Measurements from ENCODE around the gene DTNBP1.
A peak's percentile ranks its signal among the peaks of the same experiment; 100 is the strongest.

The DTNBP1 gene

DNA sequence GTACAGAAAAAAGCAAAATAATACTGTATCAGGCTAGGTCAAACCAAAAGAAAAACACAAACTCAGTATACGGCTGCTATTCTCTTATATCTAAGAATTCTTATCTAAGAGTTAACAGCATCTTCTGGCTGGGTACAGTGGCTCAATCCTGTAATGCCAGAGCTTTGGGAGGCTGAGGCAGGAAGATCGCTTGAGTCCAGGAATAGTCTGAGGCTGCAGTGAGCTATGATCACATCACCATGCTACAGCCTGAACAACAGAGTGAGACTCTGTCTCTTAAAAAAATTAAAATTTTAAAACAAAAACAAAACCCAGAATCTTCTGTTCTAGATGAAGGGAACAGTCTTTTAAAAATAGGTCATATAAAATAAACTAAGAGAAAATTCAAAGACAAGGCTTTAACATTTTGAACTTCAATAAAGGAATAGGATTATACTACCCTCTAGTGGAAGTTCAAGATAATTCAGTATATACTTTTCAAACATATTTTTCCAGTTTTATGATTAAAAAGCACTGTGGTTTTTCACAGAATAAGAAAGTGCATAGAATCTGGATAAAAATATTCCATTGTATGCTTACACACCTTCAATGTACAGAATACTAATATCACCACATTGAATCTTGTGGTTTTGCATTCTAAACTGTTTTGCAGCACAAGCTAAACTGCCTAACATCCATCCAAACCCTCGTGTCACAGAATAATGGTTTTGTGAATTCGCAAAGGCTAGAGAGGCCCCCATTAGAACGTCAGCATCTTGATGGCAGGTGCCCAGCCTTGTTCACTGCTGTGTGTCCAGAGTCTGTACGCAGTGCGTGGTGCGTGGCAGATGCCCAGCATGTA, 39.3 kb downstream of the DTNBP1 start:
- DNase-seq: peak; percentile 30

DNA sequence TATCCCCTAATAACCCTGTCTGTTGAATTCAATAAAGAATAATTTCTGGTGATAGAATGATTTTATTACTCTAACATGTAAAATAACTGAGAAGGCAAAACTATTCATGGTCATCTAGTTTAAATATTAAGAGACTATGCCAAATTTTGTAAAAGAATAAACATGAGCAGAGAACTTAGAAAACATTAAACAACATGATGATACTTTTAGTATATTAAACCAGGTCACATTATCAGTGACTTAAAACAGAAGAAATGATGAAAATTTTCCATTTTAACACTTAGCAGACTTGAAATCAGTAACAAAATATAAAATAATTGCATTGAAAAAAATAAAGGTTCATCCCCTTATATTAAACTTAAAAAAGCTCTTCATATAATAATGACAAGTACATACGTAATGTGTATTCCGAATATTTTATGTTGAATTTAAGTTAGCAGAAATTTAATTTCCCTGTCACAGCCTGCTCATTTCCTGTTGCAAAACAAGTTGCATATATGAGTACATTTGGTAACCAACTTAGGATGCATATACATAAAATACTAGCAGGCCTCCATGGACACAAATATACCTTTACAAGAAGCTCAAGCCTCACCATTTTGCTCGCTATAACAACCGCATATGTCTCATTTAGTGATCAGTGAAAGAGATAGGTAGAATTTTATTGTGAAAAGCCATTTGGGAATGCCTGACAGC, 40.6 kb downstream of the DTNBP1 start:
- no peak for DNase-seq

DNA sequence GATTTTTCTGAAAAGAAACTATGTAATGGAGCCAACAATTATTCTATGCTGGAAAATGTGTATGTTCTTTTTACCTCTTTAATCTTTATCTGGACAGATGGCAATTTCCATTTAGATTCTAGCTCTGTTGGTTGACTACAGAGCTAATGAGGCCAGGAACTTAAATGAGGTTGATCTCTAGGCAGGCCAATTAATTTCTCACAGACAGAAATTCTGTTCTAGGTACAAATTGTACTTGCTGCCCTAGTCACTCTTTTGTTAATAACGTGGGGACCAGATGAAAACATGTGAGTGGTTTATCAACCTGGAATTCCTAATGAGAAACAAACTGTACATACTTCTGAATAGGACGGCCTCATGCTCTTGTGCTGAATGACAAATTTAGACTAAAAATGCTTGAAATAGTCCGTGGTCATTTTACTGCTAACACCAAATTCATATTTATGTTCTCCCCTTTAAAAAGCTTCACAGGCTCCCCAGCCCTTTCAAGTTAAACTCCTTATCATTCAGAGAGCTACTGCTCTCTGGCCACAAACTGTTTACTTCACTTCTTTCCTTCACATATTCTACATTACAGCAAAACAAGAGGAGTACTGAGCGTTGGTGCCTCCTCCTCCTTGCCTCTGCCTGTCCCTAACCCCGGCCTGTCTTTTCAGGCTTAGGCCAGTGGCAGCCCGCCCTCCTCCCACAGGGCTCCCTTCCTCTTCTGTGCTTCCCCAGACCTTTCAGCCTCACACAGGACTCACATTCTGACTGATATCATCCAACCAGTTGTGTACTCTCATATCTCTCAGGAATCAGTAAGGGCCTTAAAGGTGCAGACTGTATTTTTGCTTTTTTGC, 41.4 kb downstream of the DTNBP1 start:
- DNase-seq: no peak

DNA sequence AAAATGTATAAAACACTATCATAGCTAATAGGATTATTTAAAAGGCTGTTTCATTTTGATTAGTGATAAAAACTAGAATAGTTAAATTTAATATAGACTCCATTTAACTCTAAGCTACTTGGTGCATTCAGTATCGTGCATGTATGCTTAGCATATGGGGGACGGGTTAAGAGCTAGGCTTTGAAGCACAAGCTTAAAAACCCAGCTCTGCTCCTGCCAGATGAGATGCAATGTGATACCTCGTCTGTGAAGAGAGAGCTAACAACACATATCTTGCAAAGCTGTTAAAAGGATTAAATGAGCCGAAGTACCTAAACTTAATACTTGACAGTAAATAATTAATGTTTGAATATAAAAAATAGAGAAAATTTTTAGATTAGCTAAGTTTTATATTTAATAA, 42.2 kb downstream of the DTNBP1 start:
- no peak for DNase-seq

DNA sequence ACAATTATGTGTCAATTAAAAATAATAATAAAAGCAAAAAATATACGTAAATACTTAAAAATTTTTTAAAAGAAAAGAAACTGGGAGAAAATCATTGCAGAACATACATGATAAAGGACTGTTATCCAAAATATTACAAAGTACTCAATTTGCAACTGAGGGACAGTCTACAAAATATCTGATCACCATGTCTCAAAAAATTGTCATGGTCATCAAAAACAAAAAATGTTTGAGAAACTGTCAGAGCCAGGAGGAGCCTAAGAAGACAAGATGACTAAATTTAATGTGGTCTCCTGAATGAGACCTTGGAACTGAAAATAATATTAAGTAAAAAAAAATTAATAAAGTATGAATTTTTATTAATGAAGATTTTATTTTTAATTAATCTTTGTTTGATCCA, 43.5 kb downstream of the DTNBP1 start:
- no peak for DNase-seq

DNA sequence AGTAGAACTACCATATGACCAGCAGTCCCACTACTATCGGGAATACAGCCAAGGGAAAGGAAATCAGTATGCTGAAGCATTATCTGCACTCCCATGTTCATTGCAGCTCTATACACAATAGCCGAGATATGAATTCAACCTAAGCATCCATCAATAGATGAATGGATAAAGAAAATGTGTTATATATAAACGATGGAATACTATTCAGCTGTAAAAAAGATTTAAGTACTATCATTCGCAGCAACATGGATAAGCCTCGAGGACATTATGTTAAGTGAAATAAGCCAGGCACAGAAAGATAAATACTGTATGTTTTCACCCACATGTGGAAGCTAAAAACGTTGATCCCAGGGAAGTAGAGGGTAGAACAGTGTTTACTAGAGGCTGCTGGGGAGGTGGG, 44.1 kb downstream of the DTNBP1 start:
- no peak for DNase-seq

DNA sequence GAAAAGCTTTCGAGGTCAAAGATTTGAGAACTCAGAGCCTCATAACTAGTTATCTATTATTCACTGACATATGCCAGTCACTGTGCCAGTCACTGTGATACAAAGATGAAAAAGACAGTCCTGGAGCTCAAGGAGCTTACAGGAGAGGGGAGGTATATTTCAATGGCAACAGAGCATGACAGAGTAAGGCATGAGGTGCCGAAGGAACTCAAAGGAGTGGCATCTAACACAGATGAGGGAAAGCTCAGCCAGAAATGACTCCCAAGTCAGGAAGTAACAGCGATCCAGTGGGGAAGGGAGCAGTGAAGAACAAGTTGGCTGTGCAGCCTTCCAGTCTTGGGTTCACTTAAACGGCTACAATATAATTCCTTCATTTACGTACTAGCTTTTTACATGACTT, 46.6 kb downstream of the DTNBP1 start:
- no peak for DNase-seq

DNA sequence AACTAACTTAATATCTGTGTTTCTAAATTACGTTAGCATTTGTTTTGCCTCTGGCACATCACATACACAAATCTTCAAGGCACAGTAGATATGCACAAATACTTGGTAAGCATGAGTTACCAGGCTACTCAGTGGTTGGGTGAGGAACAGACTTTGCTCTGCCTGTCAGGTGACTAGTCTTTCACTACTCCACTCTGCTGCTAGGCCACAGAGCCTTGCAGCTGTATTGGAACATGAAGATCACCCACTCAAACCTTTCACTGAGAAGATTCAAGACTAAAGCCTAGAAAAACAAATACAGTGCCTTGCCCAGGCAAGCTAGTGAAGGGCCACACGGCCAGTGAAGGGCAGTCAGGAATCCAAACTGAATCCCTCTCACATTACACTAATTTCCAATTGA, 47.0 kb downstream of the DTNBP1 start:
- no peak for DNase-seq

DNA sequence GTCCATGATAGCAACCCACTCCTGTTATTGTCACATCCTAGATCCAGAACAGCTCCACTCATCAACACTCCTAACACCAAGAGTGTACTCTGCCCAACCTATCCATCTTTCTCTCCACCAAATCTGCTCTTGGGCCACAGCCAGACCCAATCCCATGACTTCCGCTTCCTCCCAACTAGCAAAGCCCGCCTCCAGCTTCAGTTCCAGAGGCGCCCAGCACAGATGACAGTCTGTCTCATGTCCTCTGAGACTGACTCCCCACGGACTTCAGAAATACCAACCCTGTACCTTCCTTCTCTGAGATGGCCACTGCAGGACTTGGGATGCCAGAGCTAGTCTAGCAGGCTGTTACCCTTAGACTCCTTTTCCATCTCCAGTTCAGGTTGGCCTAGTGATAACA, 48.6 kb downstream of the DTNBP1 start:
- no peak for DNase-seq

DNA sequence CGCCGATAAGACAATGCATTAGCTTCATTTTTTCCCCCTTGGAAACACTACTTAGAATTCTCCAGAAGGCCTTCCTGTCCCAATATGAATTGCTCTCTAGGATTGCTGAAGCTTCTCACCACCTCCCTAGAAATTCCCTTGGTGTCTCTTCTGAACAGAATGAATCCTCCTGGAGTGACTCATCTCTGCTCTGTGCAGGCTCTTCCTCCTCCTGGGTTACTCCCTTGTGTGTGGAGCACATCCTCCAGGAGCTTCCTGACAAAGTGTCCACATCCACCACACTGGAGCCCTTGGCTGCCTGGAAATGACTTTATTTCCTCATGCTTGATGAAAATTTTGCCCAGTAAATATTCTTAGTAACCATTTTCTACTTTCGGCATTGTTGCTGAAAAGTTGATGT, 54.4 kb downstream of the DTNBP1 start:
- DNase-seq: peak; percentile 87

DNA sequence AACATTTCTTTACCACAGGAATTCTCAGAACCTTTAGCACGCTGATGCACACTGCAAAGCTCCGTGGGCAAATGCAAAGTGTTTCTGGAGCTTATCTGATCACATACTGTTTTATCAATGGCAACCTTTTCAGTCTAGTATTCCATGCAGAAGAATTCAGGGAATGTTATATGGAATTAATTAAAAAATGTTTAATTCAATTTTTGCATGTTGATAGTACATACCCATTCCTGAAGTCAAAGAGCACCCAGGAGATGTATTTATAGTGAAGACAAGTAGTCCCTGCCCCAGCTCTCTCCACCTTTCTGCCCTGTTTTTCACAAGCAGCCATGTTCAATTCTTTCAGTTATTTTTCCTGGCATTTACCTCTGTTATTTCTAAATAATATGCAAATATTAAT, 55.2 kb downstream of the DTNBP1 start:
- no peak for DNase-seq

DNA sequence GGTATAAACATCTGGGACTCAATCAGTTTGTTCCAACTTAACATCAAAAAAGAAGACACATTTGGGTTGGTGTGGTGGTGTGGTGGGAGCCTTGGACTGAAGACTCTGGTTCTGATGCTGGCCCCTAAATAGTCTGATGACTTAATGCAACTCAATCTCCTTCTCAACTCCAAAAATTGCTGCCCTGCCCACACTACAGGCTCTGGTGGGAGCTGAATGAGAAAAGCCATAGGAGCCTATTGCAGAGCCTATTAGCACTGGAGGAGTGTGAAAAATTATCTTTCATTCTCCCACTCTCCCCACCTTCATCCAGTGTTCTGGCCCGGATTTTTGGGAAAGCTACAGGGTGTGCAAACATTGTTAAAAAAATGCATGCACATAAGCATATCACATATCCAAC, 56.5 kb downstream of the DTNBP1 start:
- no peak for DNase-seq

DNA sequence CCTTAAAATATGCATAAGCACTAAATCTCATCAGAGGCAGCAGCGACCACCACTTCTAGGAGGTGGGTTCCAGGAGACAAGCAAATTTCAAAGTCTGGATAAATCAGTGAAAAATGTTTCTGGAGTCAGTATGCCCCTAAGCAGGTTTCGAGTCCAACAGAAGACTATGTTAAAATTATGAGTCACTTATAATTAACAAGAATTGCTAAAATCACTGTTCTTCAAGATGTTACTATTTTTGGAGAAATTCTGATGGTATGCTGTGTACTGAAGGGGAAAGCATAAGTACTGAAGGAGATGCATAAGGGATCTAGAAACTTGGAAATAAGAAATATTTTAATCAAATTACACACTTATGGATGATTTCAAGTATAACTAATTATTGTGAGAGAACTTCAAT, 58.0 kb downstream of the DTNBP1 start:
- no peak for DNase-seq

DNA sequence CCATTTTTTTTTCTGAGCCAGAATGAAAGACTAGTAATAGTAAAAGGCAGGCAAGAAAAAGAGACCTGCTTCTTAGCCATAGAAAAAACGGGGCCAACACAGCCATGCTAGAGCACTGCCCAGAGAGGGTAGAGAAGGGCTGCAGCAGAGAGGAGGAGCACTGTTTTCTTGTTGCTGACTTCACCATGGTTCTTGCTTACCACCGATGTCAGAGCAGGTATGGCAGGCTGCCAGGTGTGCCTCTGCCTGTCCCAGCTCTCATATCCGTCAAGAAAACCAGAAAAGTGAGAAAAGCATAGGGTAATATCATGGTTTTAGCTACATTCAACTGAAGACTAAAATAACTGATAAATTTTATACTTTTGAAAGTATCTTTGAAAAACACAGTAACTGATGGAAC, 60.7 kb downstream of the DTNBP1 start:
- no peak for DNase-seq

DNA sequence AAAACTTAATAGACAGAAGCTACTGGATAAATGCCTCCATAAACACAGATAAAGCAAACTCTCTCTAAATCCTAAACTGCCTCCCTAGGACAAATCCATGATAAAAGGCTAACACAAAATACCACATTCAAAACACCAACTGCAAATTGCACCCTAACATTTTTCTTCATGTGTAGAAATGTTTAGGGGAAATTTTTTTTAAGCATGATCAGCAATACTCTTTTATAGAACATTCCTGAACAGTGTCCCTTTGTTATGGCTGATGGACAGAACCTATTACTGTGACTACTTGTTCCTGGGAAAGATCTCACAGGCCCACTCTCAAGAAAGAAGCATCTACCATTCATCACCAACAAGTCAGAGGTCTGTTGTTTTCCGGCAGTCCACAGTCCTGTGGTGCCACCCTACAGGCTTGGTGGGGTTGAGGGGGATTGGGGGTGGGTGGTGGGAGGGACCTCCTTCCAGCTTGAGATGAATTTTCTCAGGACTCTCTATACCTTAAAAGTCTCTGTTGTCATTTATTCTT, 64.5 kb downstream of the DTNBP1 start:
- no peak for DNase-seq

DNA sequence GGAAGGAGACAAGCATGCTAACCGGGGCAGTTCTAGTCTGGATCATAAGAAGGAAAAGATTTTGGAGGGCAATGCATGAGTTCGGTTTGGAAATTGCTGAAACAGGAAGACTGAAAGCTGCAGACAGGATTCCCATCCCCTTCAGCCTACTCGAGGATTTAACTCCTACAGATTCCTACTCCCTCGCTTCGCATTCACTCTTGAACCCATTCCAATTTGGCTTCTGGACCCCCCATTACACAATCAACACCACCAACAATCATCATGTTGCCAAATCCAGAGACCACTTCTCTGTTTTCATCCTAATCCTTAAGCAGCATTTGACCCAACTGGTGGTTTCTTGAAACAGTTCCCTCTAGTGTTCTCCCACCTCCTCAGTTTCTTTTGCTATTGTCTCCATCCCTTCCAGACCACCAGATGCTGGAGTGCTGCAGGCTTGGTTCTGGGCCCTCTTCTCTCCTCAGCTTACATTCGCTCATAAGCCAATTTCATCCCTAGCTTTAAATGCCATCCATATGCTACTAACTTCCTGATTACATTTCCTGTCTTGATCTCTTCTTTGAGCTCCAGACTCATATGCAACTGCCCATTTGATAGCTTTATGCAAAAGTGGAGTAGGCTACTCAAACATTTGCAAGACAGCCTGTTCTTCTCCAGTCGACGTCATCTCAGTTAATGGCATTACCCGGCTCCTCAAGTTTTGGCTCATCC, 66.5 kb downstream of the DTNBP1 start:
- DNase-seq: no peak

DNA sequence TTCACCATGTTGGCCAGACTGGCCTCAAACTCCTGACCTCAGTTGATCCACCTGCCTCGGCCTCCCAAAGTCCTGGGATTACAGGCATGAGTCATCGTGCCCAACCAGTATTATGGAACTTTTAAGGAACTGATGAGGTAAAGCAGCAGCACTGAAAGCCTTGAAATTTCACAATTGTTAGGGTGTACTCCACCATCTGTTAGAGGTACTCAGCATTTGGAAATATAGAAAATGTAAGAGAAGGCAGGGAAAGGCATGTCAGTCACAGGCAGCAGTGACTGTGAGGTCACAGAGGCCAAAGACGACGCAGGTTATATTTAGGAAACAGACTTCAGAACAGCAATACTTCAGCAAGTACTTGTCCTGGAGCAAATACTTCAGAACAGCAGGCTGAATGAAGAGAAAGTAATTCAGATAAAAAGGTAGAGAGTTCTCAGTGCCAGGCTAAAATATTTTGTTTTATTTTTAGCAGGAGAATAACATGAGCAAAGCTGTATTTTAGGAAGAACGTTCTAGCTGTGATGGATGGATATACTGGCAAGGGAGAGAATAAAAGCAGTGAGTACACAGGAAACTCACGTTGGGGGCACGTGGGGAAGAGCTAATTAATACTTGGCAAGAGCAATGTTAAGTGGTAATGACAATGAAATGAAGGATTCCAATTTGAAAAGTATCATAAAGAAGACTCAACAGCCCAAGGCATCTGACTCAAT, 67.2 kb downstream of the DTNBP1 start:
- no peak for DNase-seq

DNA sequence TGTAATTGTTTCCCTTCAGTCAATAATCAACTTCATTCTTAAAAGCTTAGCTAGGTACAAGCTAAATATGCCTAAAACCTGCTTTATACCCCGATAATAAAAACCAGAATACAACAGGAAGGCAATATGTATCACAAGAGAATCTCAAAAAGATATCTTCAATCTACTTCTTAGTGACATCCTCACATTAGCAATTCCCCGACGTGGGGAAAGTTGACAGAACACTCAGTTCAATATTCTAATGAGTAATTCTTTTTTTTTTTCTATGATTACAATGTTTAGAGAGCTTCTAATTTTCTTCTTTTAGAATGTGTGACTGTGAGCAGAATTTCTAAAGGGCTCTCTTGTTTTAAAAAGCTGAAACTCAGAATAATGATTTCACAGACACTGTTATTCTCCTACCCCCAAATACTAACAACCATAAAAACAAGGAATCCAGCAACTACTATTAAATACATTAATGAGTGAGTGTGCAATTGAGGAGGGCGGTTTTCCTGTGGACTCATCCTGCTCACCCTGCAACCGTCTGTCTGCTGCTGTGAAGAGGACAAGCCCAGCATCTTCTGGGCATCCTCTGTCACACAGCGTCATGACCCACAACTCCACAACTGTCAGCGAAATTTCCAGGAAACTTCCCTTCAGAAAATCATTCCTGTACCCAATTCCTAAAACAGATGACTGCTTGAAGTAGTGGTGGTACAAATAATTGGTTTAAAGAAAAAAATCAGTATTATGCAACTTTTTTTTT, 68.1 kb downstream of the DTNBP1 start:
- no peak for DNase-seq

DNA sequence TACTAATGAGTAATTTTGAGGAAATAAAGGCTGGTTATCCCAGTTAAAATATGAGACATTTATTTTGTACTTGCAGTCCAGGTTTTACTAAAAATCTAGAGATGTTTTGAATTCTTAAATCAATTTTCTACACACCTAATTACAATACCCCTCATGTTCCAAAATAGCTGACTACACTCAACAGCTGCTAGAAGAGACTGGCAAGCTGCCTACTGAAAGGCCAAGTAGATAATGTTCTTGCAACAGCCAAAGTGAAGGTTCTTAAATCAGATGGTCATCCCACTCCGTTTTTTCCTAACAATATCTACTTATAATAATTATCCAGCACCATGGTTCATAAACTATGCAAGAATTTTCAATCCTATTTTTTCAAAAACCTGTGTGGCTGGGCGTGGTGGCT, 69.0 kb downstream of the DTNBP1 start:
- DNase-seq: no peak

DNA sequence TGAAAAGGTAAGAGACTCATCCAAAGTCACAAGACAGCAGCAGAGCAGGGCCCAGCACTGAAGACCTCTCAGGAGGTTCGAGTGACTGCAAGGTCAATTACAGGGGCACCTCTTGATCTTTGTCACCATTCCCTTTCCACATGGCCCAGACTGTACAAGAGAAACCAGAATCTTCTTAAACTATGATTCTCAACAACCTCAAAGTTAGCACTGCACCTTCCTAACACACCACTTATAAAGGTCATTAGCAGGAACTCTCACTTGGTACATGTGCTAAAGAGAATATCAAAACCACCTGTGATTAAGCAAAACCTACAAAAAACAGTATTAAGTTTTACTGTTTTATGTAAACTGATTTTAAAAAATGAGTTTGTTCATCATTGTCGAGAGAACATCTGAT, 70.2 kb downstream of the DTNBP1 start:
- DNase-seq: no peak

All from fibroblast of skin of scalp (primary cell).